H9 (cell line): Measurements from ENCODE around the gene ARHGAP4. TPM values are rescaled to one million over a fixed set of nuclear protein-coding genes. Genes with fewer than 3 reads are reported as not detected.

Experiments
- DNase-seq: peaks from one replicate; pipeline ENCODE4 v3.0.0-alpha.2; 2017
- H2AFZ ChIP-seq: one replicate; pipeline ENCODE4 v1.6.1; 2013; ENCODE audit warnings: mild to moderate bottlenecking, low read length, control low read depth, moderate library complexity
- H2AK5ac ChIP-seq: 2 replicates; pipeline ENCODE4 v1.6.1; 2013; ENCODE audit warnings: low read length, control low read depth, mixed read lengths; ENCODE audit not compliant: insufficient read length
- H2BK120ac ChIP-seq: one replicate; pipeline ENCODE4 v1.6.1; 2013; ENCODE audit warnings: low read depth, mild to moderate bottlenecking, low read length, control low read depth, inconsistent platforms; ENCODE audit not compliant: poor library complexity, severe bottlenecking
- H2BK12ac ChIP-seq: 2 replicates; pipeline ENCODE4 v1.6.1; 2013; ENCODE audit warnings: low read length, control low read depth, mixed read lengths, low read depth; ENCODE audit not compliant: insufficient read length
- H2BK15ac ChIP-seq: 2 replicates; pipeline ENCODE4 v1.6.1; 2013; ENCODE audit warnings: low read depth, low read length, control low read depth
- H2BK20ac ChIP-seq: one replicate; pipeline ENCODE4 v1.6.1; 2013; ENCODE audit warnings: low read depth, mild to moderate bottlenecking, low read length, control low read depth, inconsistent platforms; ENCODE audit not compliant: poor library complexity, severe bottlenecking
- H2BK5ac ChIP-seq: 2 replicates; pipeline ENCODE4 v1.6.1; 2013; ENCODE audit warnings: low read length, control low read depth, mixed read lengths; ENCODE audit not compliant: insufficient read length
- H3K14ac ChIP-seq: 2 replicates; pipeline ENCODE4 v1.6.1; 2013; ENCODE audit warnings: low read length, control low read depth; ENCODE audit not compliant: insufficient read depth
- H3K18ac ChIP-seq: 2 replicates; pipeline ENCODE4 v1.6.1; 2013; ENCODE audit warnings: low read depth, mild to moderate bottlenecking, mixed read lengths, low read length, control low read depth; ENCODE audit not compliant: insufficient read length
- H3K23ac ChIP-seq: 2 replicates; pipeline ENCODE4 v1.6.1; 2013; ENCODE audit warnings: low read length, control low read depth, mixed read lengths, low read depth; ENCODE audit not compliant: insufficient read length
- H3K23me2 ChIP-seq: 2 replicates; pipeline ENCODE4 v1.6.1; 2013; ENCODE audit warnings: low read depth, mild to moderate bottlenecking, mixed read lengths, low read length, control low read depth; ENCODE audit not compliant: insufficient read length, poor library complexity, severe bottlenecking
- H3K27ac ChIP-seq: 2 replicates; pipeline ENCODE4 v1.5.1; 2013; ENCODE audit warnings: low read length, control low read depth, mixed read lengths, low read depth; ENCODE audit not compliant: insufficient read length
- H3K27me3 ChIP-seq: 2 replicates; pipeline ENCODE4 v1.6.1; 2013; ENCODE audit warnings: low read length, control low read depth, inconsistent platforms; ENCODE audit not compliant: insufficient read depth
- H3K4ac ChIP-seq: 2 replicates; pipeline ENCODE4 v1.6.1; 2013; ENCODE audit warnings: low read depth, mild to moderate bottlenecking, control low read depth, inconsistent platforms, low read length, moderate library complexity
- H3K4me1 ChIP-seq: 2 replicates; pipeline ENCODE4 v1.6.1; 2013; ENCODE audit warnings: low read length, control low read depth, inconsistent platforms; ENCODE audit not compliant: insufficient read depth
- H3K4me2 ChIP-seq: 2 replicates; pipeline ENCODE4 v1.6.1; 2013; ENCODE audit warnings: low read length, control low read depth, mixed read lengths; ENCODE audit not compliant: insufficient read length, insufficient read depth
- H3K56ac ChIP-seq: 2 replicates; pipeline ENCODE4 v1.6.1; 2013; ENCODE audit warnings: low read depth, mild to moderate bottlenecking, mixed read lengths, low read length, control low read depth; ENCODE audit not compliant: insufficient read length
- H3K79me1 ChIP-seq: 2 replicates; pipeline ENCODE4 v1.6.1; 2013; ENCODE audit warnings: low read depth, mild to moderate bottlenecking, moderate library complexity, low read length, control low read depth, inconsistent platforms; ENCODE audit not compliant: insufficient read depth, poor library complexity, severe bottlenecking
- H3K79me2 ChIP-seq: 2 replicates; pipeline ENCODE4 v1.6.1; 2013; ENCODE audit warnings: low read length, control low read depth, inconsistent platforms; ENCODE audit not compliant: insufficient read depth
- H3K9ac ChIP-seq: 2 replicates; pipeline ENCODE4 v1.6.1; 2013; ENCODE audit warnings: low read length, control low read depth, mixed read lengths; ENCODE audit not compliant: insufficient read length; ENCODE audit errors: extremely low read depth
- H3K9me3 ChIP-seq: one replicate; pipeline ENCODE4 v1.6.1; 2013; ENCODE audit warnings: low read depth, low read length, inconsistent platforms; ENCODE audit not compliant: control insufficient read depth
- H3T11ph ChIP-seq: one replicate; pipeline ENCODE4 v1.6.1; 2013; ENCODE audit warnings: mild to moderate bottlenecking, low read length, control low read depth, inconsistent platforms
- H4K20me1 ChIP-seq: one replicate; pipeline ENCODE4 v1.6.1; 2013; ENCODE audit not compliant: control insufficient read depth, insufficient read length, insufficient read depth
- H4K5ac ChIP-seq: 2 replicates; pipeline ENCODE4 v1.6.1; 2013; ENCODE audit warnings: low read depth, mild to moderate bottlenecking, mixed read lengths, low read length, control low read depth; ENCODE audit not compliant: insufficient read length
- H4K8ac ChIP-seq: replicated peaks from 2 replicates; pipeline ENCODE4 v1.6.1; 2013; ENCODE audit warnings: low read length, control low read depth, mixed read lengths, low read depth; ENCODE audit not compliant: insufficient read length
- H4K91ac ChIP-seq: 2 replicates; pipeline ENCODE4 v1.6.1; 2013; ENCODE audit warnings: low read depth, mild to moderate bottlenecking, moderate library complexity, mixed read lengths, low read length, control low read depth; ENCODE audit not compliant: insufficient read length
- H3K27ac Mint-ChIP-seq, 3 experiments: 2 replicates in 2 of 3; 3 replicates in 1 of 3; pipeline ENCODE4 v1.8.0; 2020 to 2021; ENCODE audit warnings: mixed read lengths in 3 of 3, mild to moderate bottlenecking in 1 of 3, moderate library complexity in 1 of 3
- H3K27me3 Mint-ChIP-seq: 2 replicates; pipeline ENCODE4 v1.8.0; 2021; ENCODE audit warnings: low read depth, mild to moderate bottlenecking, moderate library complexity, mixed read lengths
- H3K36me3 Mint-ChIP-seq, 3 experiments: 2 replicates in 2 of 3; 3 replicates in 1 of 3; pipeline ENCODE4 v1.8.0; 2020 to 2021; ENCODE audit warnings: low read depth in 3 of 3, mixed read lengths in 3 of 3; ENCODE audit not compliant: insufficient read depth in 1 of 3
- H3K4me1 Mint-ChIP-seq, 2 experiments: 2 replicates each; pipeline ENCODE4 v1.8.0; 2020; ENCODE audit warnings: mixed read lengths in 2 of 2
- H3K4me3 Mint-ChIP-seq, 2 experiments: 2 replicates in 1 of 2; 3 replicates in 1 of 2; pipeline ENCODE4 v1.8.0; 2020 to 2021; ENCODE audit warnings: mild to moderate bottlenecking in 2 of 2, mixed read lengths in 2 of 2, moderate library complexity in 1 of 2
- H3K9me3 Mint-ChIP-seq, 2 experiments: 2 replicates in 1 of 2; 3 replicates in 1 of 2; pipeline ENCODE4 v1.8.0; 2020; ENCODE audit warnings: mild to moderate bottlenecking in 2 of 2, mixed read lengths in 2 of 2, moderate library complexity in 1 of 2
- WGBS: extraction: QIAGEN DNeasy Blood & Tissue Kit; methylation state at CpG from one replicate; pipeline ENCODE4 v1.1.7; 2013; ENCODE audit warnings: missing lambda C conversion rate, low lambda C conversion rate, mixed read lengths; ENCODE audit not compliant: insufficient read length; ENCODE audit errors: extremely low coverage; 5-methylcytosine and 5-hydroxymethylcytosine counted together
- total RNA-seq: library from RNA; stranded (reverse); gene quantifications from 2 replicates; pipeline ENCODE4 v1.2.1, GENCODE V29; 2021
- TF ChIP-seq, protein P1 (sequence below): fragments of 200-600 bp; sonication (generic); conservative IDR thresholded peaks from 3 replicates; pipeline ENCODE4 v1.8.0; 2021; ENCODE audit warnings: antibody characterized with exemption, mild to moderate bottlenecking

Gene ARHGAP4
- total RNA-seq, 1 experiment from 2014 or later, result 37.8 TPM

- Histone ChIP-seq H3K9me3 (peaks cover 25% of the 10 kb centered on the region), H3K56ac (no peak overlapping the region)
- TF ChIP-seq, protein P1, sequence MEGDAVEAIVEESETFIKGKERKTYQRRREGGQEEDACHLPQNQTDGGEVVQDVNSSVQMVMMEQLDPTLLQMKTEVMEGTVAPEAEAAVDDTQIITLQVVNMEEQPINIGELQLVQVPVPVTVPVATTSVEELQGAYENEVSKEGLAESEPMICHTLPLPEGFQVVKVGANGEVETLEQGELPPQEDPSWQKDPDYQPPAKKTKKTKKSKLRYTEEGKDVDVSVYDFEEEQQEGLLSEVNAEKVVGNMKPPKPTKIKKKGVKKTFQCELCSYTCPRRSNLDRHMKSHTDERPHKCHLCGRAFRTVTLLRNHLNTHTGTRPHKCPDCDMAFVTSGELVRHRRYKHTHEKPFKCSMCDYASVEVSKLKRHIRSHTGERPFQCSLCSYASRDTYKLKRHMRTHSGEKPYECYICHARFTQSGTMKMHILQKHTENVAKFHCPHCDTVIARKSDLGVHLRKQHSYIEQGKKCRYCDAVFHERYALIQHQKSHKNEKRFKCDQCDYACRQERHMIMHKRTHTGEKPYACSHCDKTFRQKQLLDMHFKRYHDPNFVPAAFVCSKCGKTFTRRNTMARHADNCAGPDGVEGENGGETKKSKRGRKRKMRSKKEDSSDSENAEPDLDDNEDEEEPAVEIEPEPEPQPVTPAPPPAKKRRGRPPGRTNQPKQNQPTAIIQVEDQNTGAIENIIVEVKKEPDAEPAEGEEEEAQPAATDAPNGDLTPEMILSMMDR, result no peak
These were observed 8.2 kb downstream of the ARHGAP4 start for GRCh38 chrX:153917869-153918268.

More at GRCh38 chrX:153917869-153918268, 8.2 kb downstream of the ARHGAP4 start:
- H3K23ac ChIP-seq, result no peak overlapping the region
- no peak overlapping the region for H4K8ac ChIP-seq
- no peaks in the 10 kb centered on the region for H3K4me1 ChIP-seq
- no peaks in the 10 kb centered on the region for H3K79me1 ChIP-seq
- no peak overlapping the region for H2AFZ ChIP-seq
- peaks cover 3% of the 10 kb centered on the region for H3K23me2 ChIP-seq
- H4K91ac ChIP-seq, result no peak overlapping the region
- H2BK15ac ChIP-seq, result no peak overlapping the region
- no peak overlapping the region for H2BK120ac ChIP-seq
- H3K27me3 ChIP-seq, result no peaks in the 10 kb centered on the region
- H3K27ac Mint-ChIP-seq, result no peak overlapping the region
- H3T11ph ChIP-seq, result no peak overlapping the region
- H4K5ac ChIP-seq, result no peak overlapping the region
- no peaks in the 10 kb centered on the region; the same call in 1 of the 2 replicates for H3K27me3 Mint-ChIP-seq
- H3K9ac ChIP-seq, result no peak overlapping the region
- no peak for DNase-seq
- no CpG with 5 or more reads among the region's 6 CpGs for WGBS
- H3K36me3 Mint-ChIP-seq, result peaks cover 18 to 42% (median 25%) of the 10 kb centered on the region in 3 experiments
- no peak overlapping the region for H2AK5ac ChIP-seq
- H2BK20ac ChIP-seq, result no peak overlapping the region
- no peak overlapping the region for H3K27ac ChIP-seq
- no peak overlapping the region for H2BK5ac ChIP-seq
- H3K4ac ChIP-seq, result no peak overlapping the region
- H3K4me1 Mint-ChIP-seq, result peaks cover 3 to 4% of the 10 kb centered on the region in 2 experiments; a peak in 1 of 4 replicates
- no peaks in the 10 kb centered on the region for H3K79me2 ChIP-seq
- H4K20me1 ChIP-seq, result no peaks in the 10 kb centered on the region
- H2BK12ac ChIP-seq, result no peak overlapping the region
- no peak overlapping the region for H3K14ac ChIP-seq
- H3K9me3 Mint-ChIP-seq, result peaks cover 63 to 69% of the 10 kb centered on the region in 2 experiments
- H3K18ac ChIP-seq, result no peak overlapping the region
- no peak overlapping the region; a peak in 1 of 5 replicates for H3K4me3 Mint-ChIP-seq
- H3K4me2 ChIP-seq, result no peak overlapping the region
